HG02852 (cell line): Measurements from ENCODE around the gene RBKS.
"Not testable (repeated sequence)": the region's sequence is repeated elsewhere in the genome, so short reads cannot be mapped to it uniquely, and the experiment has no call there.

ENCODE experiments used
- ATAC-seq: cut with Tn5 transposase; IDR thresholded peaks from one replicate; pipeline ENCODE4 v1.9.1; 2021; ENCODE audit warnings: mild to moderate bottlenecking, moderate library complexity; ENCODE audit not compliant: unreplicated experiment

Gene RBKS

GRCh38 chr2:27875089-27875881 lies 14.9 kb downstream of the RBKS start:
- no peak for ATAC-seq

- ATAC-seq, result no peak
Observed at GRCh38 chr2:27873091-27873490, 17.1 kb downstream of the RBKS start.

- ATAC-seq, result no peak
Observed at GRCh38 chr2:27871802-27872201, 18.4 kb downstream of the RBKS start.

- no peak for ATAC-seq
Observed at GRCh38 chr2:27870724-27871123, 19.5 kb downstream of the RBKS start.

GRCh38 chr2:27869763-27870162 lies 20.4 kb downstream of the RBKS start:
- ATAC-seq, result no peak

GRCh38 chr2:27866237-27866636 lies 23.9 kb downstream of the RBKS start:
- ATAC-seq, result no peak

- ATAC-seq, result not testable (repeated sequence)
Observed at GRCh38 chr2:27863955-27864354, 26.2 kb downstream of the RBKS start.

- ATAC-seq, result no peak
Observed at GRCh38 chr2:27863146-27863545, 27.0 kb downstream of the RBKS start.

GRCh38 chr2:27860111-27860510 lies 30.1 kb downstream of the RBKS start:
- no peak for ATAC-seq

GRCh38 chr2:27857417-27858172 lies 32.6 kb downstream of the RBKS start:
- ATAC-seq, result no peak

- ATAC-seq, result no peak
Observed at GRCh38 chr2:27856956-27857355, 33.2 kb downstream of the RBKS start.

GRCh38 chr2:27856386-27856785 lies 33.8 kb downstream of the RBKS start:
- no peak for ATAC-seq

GRCh38 chr2:27855476-27855875 lies 34.7 kb downstream of the RBKS start:
- ATAC-seq, result no peak

- no peak for ATAC-seq
Observed at GRCh38 chr2:27854229-27854862, 35.8 kb downstream of the RBKS start.

GRCh38 chr2:27852691-27853090 lies 37.5 kb downstream of the RBKS start:
- no peak for ATAC-seq

- ATAC-seq, result no peak
Observed at GRCh38 chr2:27849558-27850205, 40.5 kb downstream of the RBKS start.

GRCh38 chr2:27847333-27847732 lies 42.9 kb downstream of the RBKS start:
- no peak for ATAC-seq

- ATAC-seq, result no peak
Observed at GRCh38 chr2:27844821-27845255, 45.3 kb downstream of the RBKS start.

- no peak for ATAC-seq
Observed at GRCh38 chr2:27843992-27844391, 46.2 kb downstream of the RBKS start.

- no peak for ATAC-seq
Observed at GRCh38 chr2:27842894-27843293, 47.3 kb downstream of the RBKS start.

- no peak for ATAC-seq
Observed at GRCh38 chr2:27839022-27839618, 51.1 kb downstream of the RBKS start.
